HG02588 (cell line): ENCODE measurements around the gene SLC17A9.

Experiments used
- ATAC-seq: cut with Tn5 transposase; IDR thresholded peaks from one replicate; pipeline ENCODE4 v1.9.1; 2021; ENCODE audit warnings: mild to moderate bottlenecking, moderate library complexity; ENCODE audit not compliant: unreplicated experiment

The SLC17A9 gene

DNA sequence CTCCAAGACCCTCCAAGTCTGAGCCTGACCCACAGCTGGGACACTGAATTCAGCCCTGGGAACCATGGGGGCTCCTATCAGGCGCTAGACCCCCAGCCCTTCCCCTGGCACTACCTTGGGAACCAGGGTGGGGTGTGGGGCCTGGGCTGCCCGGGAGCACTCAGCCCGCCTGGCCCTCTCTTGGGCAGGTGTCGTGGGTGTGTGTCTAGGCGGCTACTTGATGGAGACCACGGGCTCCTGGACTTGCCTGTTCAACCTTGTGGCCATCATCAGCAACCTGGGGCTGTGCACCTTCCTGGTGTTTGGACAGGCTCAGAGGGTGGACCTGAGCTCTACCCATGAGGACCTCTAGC, 14.6 kb downstream of the SLC17A9 start:
- ATAC-seq, result no peak

DNA sequence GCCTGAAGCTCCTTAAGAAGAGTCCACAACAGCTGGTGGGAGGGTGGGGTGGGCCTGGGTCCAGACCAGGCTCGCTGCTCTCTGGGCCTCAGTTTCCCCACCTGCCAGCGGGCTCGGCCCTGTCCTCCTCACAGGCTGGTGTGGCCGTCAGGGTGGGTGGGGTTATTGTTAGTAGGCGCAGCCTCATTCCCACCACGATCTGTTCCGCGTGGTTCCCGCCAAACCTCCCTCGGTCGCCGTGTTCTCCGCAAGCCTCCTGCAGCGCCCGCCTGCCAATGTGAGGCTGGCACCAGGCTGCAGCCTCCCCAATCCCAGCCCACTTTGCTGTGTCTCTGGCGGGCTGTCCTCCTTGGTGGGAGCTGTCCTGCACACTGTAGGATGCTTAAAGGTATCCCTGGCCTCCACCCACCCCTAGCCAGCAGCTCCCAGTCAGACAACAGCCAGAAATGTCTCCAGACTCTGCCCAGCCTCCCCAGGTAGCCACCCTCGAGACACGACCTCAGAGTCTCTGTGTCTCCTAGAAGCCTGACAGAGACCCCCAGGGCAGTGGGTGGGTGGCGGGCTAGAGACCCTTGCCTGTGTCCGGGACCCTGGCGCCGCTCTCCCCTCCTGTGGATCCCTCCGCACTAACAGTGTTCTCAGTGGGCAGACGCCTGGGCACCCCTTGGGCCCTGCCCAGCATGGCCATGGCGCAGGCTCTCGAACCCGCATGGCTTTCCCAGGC, 15.3 kb downstream of the SLC17A9 start:
- ATAC-seq, result no peak

DNA sequence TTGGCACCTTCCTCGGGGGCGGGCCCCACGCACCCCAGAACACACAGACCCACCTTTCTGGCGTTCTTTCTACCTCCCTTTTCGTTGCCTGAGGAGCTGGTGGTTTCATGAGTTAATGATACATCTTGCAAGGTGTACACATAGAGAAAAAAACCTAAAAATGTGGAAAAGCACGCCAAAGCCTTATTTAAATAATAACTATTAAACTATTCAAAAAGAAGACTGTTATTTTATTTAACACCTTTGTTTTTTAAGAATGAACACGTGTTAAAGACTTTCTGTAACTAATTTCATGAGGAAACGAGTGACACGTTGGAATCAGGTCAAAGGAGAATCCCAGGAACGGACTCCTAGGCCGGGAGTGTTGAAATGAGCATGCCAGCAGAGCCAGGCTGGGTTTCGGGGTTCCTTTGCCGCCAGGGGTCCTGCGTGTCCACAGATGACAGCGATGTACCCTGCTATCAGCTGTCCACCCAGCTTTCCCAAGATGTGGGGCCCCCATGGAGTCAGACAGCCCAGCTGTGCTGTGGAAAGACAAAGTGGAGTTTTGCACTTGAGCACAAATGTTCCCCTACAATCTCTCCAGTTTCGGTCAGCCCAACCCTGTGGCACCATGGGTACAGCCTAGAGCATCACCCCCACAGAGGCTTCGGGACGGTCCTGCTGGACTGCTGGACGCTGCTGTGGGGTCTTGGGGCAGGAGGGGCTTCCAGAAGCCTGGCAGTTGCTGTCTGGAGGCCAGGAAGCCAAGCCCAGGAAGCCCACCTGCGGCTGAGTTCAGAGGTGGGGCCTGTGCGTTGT, 16.1 kb downstream of the SLC17A9 start:
- ATAC-seq, result no peak

DNA sequence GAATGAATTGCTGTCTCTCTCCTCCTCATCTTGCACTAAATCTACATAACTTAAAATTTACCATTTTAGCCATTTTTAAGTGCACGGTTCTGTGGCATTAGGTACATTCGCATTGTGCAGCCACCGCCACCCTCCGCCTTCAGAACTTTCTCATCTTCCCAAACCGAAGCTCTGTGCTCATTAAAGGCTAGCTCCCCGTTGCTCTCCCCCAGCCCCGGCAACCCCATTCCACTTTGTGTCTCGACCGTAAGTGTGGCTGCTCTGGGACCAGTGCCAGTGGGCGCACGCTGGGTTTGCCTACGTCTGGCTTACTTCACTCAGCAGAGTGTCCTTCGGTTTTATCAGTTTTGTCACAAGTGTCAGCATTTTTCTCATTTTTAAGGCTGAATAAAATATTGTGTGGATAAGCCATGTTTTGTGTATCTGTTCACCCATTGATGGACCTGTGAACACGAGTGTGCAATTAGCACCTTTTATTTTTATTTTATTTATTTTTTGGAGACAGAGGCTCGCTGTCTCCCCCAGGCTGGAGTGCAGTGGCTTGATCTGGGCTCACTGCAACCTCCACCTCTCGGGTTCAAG, 16.8 kb downstream of the SLC17A9 start:
- no peak for ATAC-seq

DNA sequence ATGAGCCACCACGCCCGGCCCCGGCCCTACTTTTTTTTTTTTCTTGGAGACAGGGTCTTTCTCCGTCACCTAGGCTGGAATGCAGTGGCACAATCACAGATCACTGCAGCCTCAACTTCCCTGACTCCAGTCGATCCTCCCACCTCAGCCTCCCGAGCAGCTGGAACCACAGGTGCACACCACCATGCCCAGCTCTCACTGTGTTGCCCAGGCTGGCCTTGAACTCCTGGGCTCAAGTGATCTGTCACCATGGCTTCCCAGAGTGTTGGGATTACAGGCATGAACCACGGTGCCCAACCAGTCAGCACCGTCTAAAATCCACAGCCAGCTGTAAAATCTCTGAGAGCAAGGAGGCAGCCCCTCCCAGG, 17.4 kb downstream of the SLC17A9 start:
- ATAC-seq, result no peak

DNA sequence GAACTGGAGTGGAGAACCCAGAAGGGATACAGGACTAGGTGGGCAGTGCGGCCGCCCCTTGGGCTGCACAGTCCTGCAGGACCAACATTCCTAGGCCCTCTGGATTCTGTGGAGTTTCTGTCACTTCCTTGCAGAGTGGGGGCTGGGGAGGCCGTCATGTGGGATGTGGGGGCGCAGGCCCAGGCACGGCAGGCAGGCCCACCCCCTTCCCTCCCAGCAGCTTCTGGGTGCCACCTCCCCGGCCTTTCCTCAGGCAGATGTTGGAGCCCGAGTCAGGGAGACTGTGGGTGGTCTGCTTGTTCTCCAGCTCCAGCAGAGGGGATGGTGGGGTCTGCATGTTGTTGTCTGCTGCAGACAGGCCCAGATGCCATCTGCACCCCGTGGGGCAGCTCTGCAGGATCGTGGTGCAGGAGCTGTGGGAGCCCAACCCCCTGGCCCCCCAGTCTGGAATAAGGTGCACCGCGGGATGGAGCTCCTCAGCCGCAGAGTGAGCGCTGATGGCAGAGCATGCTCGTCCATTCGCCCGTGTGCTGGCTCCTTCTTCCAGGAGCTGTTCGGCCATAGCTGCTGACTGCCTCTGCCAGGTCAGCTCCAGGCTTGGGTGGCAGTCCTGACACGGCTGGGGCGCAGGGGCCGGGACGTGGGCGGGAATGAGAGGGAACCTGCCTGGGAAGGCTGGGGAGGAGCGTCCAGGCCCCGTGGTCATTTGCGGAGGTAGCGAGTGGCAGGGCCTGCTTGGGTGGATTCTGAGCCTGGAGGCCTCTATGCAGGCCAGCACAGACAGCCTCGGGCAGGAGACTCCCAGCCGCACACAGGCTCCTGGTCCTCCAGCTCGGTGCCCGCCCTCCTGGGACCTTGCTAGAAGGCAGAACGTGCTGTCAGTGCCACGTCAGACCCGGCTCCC, 18.1 kb downstream of the SLC17A9 start:
- no peak for ATAC-seq

DNA sequence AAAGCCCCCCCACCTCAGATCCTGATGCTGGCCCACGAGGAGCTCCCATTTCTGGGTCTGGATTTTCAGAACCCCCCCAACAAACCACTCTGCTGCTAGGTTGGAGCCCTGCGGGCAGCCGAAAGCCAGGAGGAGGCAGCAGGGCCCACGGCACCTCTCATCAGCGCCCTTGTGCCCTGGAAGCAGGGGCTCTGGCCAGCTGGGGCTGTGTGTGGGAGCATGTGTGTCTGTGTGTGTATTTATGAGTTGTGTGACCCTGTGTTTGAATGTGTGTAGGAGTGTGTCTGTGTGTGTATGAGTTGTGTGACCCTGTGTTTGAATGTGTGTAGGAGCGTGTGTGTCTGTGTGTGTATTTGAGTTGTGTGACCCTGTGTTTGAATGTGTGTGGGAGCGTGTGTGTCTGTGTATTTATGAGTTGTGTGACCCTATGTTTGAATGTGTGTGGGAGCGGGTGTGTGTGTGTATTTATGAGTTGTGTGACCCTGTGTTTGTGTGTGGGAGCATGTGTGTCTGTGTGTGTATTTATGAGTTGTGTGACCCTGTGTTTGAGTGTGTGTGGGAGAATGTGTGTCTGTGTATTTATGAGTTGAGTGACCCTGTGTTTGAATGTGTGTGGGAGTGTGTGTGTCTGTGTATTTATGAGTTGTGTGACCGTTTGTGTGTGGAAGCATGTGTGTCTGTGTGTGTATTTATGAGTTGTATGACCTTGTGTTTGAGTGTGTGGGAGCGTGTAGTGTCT, 18.9 kb downstream of the SLC17A9 start:
- no peak for ATAC-seq

DNA sequence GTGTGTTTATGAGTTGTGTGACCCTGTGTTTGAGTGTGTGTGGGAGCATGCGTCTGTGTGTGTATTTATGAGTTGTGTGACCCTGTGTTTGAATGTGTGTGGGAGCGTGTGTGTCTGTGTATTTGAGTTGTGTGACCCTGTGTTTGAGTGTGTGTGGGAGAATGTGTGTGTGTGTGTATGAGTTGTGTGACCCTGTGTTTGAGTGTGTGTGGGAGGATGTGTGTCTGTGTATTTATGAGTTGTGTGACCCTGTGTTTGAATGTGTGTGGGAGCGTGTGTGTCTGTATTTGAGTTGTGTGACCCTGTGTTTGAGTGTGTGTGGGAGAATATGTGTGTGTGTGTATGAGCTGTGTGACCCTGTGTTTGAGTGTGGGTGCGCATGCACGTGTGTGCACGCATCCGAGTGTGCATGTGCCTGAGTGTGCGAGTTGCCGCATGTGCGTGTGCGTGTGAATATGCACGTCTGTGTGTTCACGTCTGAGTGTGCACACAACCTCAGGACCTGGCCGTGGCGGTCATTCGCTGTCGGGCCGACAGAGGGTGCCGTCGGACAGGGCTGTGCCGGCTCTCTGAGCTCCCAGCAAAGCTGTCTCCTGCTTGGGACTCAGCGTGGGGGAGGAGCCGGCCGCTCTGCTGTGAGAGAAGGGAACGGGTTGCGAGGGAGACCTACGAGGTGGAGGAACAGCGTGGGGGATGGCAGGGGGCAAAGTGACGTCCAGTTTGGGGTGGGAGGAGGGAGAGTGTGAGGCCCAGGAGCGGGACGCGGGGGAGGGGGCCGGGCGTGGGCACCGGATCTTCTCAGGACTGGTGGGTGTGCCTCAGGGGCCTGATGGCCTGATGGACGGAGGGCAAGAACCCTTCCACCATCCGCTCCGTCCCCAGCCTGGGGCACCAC, 19.7 kb downstream of the SLC17A9 start:
- peak; percentile 51 for ATAC-seq

DNA sequence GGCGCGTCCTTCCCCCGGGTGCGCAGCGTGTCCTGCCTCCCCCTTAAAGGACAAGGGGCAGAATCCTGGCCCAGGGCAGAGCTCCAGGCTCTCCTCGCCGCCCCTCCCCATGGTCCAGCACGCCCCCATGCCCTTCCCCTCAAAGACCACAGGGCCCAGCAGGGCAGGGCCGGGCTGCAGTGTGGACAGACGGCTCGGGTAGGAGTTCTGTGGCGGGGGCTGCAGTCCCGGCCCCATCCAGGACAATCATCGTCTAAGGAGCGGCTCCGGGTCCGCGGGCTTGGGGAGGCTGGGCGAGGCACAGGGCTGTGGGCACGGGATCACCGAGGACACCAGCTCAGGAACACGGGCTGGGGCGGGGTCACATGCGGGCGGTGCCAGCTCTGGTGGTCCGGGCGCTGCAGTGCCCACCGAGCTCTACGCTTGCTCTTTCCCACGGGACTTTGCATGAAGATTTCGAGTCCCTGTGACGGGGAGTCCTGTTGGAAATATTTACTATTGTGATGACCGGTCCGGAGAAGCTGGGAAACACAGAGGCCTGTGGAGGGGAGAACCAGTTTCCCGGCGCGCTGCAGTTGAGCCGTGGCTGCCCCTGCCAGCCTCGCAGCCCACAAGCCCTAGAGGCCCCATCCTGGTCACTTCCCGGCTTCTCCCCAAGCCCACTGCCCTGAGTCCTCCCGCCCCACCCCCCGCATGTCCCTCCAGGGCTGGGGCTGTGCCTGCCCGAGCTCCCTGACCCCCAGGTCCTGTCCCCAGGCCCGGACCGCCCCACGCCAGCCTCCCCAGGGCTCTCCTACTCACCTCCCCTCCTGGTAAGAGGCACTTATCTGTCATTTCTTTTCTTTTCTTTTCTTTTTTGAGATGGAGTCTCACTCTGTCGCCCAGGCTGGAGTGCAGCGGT, 20.6 kb downstream of the SLC17A9 start:
- no peak for ATAC-seq

DNA sequence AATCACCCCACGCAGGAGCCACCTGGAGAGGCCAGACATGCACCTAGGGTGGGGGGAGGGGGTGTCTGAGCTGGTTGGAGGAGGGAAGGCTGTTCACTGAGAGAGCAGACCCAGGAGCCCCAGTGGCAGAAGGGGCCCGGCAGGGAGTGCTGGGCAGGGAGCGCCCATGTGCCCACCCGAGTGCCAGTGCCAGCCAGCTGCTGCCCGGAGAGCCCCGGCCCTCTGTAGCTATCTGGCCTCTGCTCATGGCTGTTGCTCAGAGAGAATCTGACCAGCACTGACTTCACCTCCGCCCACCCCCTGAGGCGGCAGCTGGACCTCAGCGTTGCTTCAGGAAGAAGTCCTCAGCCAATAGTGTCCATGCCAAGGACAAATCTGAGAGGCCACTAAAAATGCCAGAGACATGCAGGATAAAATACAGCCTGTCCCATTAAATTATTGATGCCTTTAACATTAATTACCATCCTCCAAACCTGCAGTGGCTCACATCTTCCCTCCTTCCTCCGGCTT, 22.8 kb downstream of the SLC17A9 start:
- no peak for ATAC-seq

DNA sequence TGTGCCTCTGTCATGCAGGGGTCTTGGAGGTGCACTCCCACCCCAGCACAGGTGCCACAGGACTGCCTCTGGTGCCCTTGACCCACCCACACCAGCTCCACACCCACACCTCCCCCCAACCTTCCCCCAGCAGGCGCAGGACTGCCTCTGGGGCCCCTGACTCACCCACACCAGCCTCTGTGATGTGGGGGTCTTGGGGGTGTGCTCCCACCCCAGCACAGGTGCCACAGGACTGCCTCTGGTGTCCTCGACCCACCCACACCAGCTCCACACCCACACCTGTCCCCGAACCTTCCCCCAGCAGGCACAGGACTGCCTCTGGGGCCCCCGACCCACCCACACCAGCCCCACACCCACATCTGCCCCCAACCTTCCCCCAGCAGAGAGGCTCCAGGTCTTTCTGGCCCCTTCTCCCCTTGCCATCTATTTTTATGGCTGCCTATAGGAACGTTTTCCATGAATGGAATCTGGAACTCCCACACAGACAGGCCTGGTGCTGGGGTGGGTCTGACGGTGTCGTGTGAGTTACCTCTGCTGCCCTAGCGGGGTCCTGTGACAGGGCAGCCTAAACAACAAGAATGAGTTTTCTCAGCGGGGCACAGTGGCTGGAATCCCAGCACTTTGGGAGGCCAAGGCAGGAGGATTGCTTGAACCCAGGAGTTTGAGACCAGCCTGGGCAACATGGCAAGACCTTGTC, 23.5 kb downstream of the SLC17A9 start:
- no peak for ATAC-seq

DNA sequence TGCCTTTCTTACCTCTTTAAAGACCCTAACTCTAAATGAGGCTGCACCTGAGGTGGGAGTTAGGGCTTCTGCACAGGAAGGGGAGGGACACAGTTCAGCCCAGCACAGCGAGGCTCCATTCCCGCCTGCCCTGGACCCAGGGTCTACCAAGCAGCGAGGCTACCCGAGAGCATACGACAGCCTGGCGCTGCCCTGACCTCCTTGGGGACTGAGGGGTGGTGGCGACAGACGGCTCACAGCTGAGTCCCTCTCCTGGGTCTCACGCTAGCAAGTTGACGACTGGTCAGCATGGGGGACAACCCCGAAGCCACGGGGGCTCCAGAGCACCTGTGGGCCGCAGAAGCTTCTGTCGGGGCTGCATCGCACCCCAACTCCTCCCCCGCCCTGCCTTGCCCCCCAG, 24.4 kb downstream of the SLC17A9 start:
- ATAC-seq, result no peak

DNA sequence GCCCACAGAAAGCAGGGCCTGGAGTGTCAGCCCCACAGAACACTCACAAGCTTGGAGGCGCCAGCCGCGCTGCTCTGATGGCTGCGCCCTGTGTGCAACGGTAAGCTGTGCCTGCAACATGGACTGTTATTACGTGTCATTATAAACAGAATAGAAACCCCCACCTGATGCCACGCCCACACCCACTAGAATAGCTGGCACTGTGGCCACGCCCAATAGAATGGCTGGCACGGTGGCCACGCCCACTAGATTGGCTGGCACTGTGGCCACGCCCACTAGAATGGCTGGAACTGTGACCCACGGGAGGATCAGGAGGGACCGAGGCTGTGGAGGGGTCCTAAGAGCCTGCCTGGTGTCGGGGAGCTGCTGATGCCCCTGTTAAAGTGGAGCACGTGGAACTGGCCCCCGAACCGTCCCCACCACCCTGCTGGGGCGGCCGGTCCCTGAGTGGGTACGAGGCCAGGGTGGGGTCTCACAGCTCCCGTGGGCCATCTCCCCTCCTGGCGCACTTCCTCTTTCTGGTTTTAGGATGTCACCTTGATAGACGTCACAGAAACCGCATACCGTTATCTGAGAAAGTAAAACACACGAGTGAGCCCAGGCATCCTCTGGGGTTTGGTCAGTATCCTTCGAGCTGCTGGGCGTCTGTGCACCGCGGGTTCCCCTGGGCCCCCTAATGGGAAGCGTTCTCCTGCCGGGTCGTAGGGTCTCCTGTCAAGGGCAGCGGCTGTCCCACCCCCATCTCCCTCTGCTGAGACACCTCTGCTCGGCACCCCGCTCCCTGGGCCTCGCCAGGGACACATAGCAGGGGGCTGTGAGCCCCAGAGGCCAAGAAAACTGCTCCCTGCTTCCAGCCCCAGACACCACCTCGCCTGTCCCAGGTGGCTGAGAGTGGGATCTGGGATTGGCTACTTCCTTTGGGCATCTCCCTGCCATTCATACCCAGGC, 25.4 kb downstream of the SLC17A9 start:
- ATAC-seq, result peak; percentile 52

DNA sequence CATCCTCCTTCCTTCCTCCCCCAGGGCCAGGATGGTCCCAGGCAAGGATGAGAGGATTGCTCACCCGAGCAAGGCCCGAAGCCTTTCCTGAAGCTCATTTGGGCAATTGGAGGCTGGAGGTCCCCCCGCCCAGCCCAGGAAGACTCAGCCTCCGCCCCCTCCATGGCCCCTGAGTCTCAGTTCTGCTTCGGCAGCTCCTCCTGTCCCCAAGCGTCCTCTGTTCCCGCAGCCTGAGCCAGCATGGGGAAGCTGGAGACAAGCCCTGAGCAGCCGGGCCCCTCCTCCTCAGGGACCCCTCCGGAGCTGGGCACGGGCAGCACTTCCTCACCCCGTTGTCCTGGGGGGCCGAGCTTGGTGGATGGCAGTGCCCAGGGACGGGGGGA, 26.0 kb downstream of the SLC17A9 start:
- no peak for ATAC-seq

DNA sequence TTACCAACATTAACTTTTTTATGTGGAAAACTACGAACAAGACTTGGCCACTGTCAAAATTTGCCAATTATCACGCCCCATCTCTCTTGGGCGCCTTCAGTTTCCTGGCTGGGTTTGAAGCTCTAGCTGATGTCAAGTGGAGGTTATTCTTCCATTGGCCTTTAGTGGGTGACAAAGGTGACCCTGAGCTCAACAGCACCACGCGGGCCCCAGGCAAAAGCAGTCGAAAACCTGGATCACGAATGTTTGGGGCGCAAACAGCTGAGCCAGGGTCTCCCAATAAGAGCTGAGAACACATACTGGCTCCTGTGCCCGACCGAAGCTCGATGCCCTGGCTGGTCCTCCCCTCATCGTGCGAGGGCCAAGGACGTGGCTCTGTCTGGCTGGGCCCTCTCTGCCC, 26.8 kb downstream of the SLC17A9 start:
- no peak for ATAC-seq

DNA sequence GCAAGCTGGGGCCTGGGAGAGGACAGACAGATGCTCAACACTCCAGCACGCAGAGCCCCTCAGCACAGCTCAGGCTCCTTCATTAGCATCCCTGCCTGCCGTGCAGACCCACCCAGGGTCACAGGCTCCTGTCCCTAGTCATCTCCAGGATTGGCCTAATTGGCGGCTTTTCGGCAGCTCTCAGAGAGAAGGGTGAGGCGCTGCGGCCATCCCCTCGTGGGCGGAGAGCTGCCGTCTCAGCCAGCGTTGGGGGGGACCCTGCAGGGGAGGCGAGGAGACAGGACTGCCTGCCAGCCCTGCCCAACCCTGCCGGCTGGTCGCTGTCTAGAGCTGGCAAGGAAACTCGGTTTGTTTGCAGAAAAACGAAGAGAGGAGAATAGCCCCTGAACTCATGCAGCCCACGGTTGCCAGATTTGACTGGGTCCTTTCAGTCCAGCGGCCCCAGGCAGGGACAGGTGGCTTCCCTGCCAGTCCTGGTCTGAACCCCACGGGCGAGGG, 27.4 kb downstream of the SLC17A9 start:
- no peak for ATAC-seq
